ENCODE results near the gene HSH2D. TPM values are rescaled to one million over a fixed set of nuclear protein-coding genes. Genes with fewer than 3 reads are reported as not detected.

The HSH2D gene
- total and polyA plus RNA-seq, 9 of the 15 experiments (the other 6 are each of a cell fraction or from before 2014, with no cell fraction given), result 0.03 to 1.1 (median 0.35) TPM; not detected in 1

GRCh38 chr19:16125737-16126495, 17.6 kb upstream of the HSH2D start:
- Histone ChIP-seq H3K4me1 (replicated peaks in 1 of 2; ENCODE audit: control insufficient read depth in 2 of 2, insufficient read depth in 2 of 2, low read length in 2 of 2) (peaks cover 0 to 13% of the 10 kb centered on the region in 2 experiments; a peak in 2 of 5 replicates), H3K4me2 (ENCODE audit: insufficient read depth, low read length) (no peak overlapping the region), H3K9me3 (replicated peaks; ENCODE audit: control insufficient read depth, insufficient read depth, low read depth, low read length) (no peaks in the 10 kb centered on the region), H3K79me2 (ENCODE audit: control insufficient read depth, insufficient read depth, low read length) (no peaks in the 10 kb centered on the region), H3K4me3 (no peak overlapping the region), H3K36me3 (ENCODE audit: control insufficient read depth, insufficient read depth, low read length) (peaks cover 90% of the 10 kb centered on the region), H3K9ac (ENCODE audit: insufficient read depth in 1 of 2, low read depth in 2 of 2, low read length in 2 of 2) (no peak overlapping the region), H3K9me1 (ENCODE audit: control insufficient read depth, insufficient read depth, low read length) (no peaks in the 10 kb centered on the region), H4K20me1 (replicated peaks; ENCODE audit: control insufficient read depth, insufficient read depth, low read length) (0 out of 2 replicates have a peak, but pooled peaks cover 3% of the 10 kb centered on the region), H3K27ac (ENCODE audit: extremely low read depth, low read depth, low read length) (no peak overlapping the region), H3K27me3 (ENCODE audit: control insufficient read depth in 2 of 2, insufficient read depth in 2 of 2, low read length in 2 of 2) (no peaks in the 10 kb centered on the region), H2AFZ (ENCODE audit: low read depth, low read length) (no peak overlapping the region)
- DNase-seq (ENCODE audit: extremely low read depth in 1 of 4, low spot score in 3 of 4) (no peak), ATAC-seq (no peak), FAIRE-seq (no peak)
- BruUV-seq (replicated peaks), result no TSS peak
- 81% methylated on average over 10 of the region's 10 CpGs for WGBS (ENCODE audit: insufficient coverage, low coverage, missing lambda C conversion rate)
- CTCF ChIA-PET (ENCODE audit: low intra/inter-chr PET ratio), result no interaction called here
- in situ Hi-C loops (cut with MboI) (no loop called here), intact Hi-C loops (cut with micrococcal nuclease) (no loop called here)
- POLR2A ChIA-PET, result interaction anchor here (1.1 to 1.2 kb wide), 2 partner anchors 11 to 22 kb away, joined by 4 to 5 read pairs; no protein-coding TSS in a partner anchor
- TF ChIP-seq TCF15 (CRISPR knock-in tag; IDR thresholded peaks at IDR 0.05) (no peak), EGR1 (conservative IDR thresholded peaks at IDR 0.05) (no peak), POLR2G (IDR thresholded peaks at IDR 0.05; ENCODE audit: low read depth, low read length) (0 out of 2 replicates have a peak, but pooled peaks have one; percentile 12), FIP1L1 (IDR thresholded peaks at IDR 0.05; ENCODE audit: low read depth, low read length, poor library complexity, severe bottlenecking) (no peak), NR0B1 (IDR thresholded peaks at IDR 0.05; ENCODE audit: partially characterized antibody) (no peak), NCOA6 (IDR thresholded peaks at IDR 0.05) (no peak), MTA1 (IDR thresholded peaks at IDR 0.05; ENCODE audit: borderline replicate concordance) (no peak)

All from K562 (cell line).